ENCODE data around the gene LURAP1L.

Gene LURAP1L

GRCh38 chr9:12753931-12754330 is 20.9 kb upstream of the LURAP1L start:
- no CpG with 5 or more reads among the region's 3 CpGs for WGBS, 2 experiments (ENCODE audit: insufficient coverage in 2 of 2)
- Histone ChIP-seq H3K36me3 (ENCODE audit: control insufficient read depth, insufficient read depth, low read length) (no peaks in the 10 kb centered on the region), H3K9me3 (ENCODE audit: control insufficient read depth, low read length) (no peaks in the 10 kb centered on the region), H3K4me3 (ENCODE audit: extremely low read depth, insufficient read depth, low read length, poor library complexity, severe bottlenecking) (no peak overlapping the region), H3K27ac (ENCODE audit: low read depth, low read length, severe bottlenecking) (no peak overlapping the region), H3K4me1 (ENCODE audit: control insufficient read depth, insufficient read depth, low read length, poor library complexity, severe bottlenecking) (no peaks in the 10 kb centered on the region)

GRCh38 chr9:12759761-12760160 is 15.1 kb upstream of the LURAP1L start:
- Histone ChIP-seq H3K9me3 (ENCODE audit: control insufficient read depth, low read length) (no peaks in the 10 kb centered on the region), H3K4me3 (ENCODE audit: extremely low read depth, insufficient read depth, low read length, poor library complexity, severe bottlenecking) (no peak overlapping the region), H3K4me1 (ENCODE audit: control insufficient read depth, insufficient read depth, low read length, poor library complexity, severe bottlenecking) (peaks cover 3% of the 10 kb centered on the region), H3K36me3 (ENCODE audit: control insufficient read depth, insufficient read depth, low read length) (no peaks in the 10 kb centered on the region), H3K27ac (ENCODE audit: low read depth, low read length, severe bottlenecking) (no peak overlapping the region)
- WGBS, 2 experiments (ENCODE audit: insufficient coverage in 2 of 2): no CpG with 5 or more reads among the region's 1 CpG

GRCh38 chr9:12760758-12761157 is 14.1 kb upstream of the LURAP1L start:
- Histone ChIP-seq H3K27ac (ENCODE audit: low read depth, low read length, severe bottlenecking) (no peak overlapping the region), H3K9me3 (ENCODE audit: control insufficient read depth, low read length) (no peaks in the 10 kb centered on the region), H3K4me3 (ENCODE audit: extremely low read depth, insufficient read depth, low read length, poor library complexity, severe bottlenecking) (no peak overlapping the region), H3K4me1 (ENCODE audit: control insufficient read depth, insufficient read depth, low read length, poor library complexity, severe bottlenecking) (peaks cover 3% of the 10 kb centered on the region), H3K36me3 (ENCODE audit: control insufficient read depth, insufficient read depth, low read length) (no peaks in the 10 kb centered on the region)
- WGBS, 2 experiments (ENCODE audit: insufficient coverage in 2 of 2): no CpG with 5 or more reads among the region's 2 CpGs

GRCh38 chr9:12764150-12764549 is 10.7 kb upstream of the LURAP1L start:
- Histone ChIP-seq H3K9me3 (ENCODE audit: control insufficient read depth, low read length) (no peaks in the 10 kb centered on the region), H3K27ac (ENCODE audit: low read depth, low read length, severe bottlenecking) (no peak overlapping the region), H3K4me1 (ENCODE audit: control insufficient read depth, insufficient read depth, low read length, poor library complexity, severe bottlenecking) (peaks cover 3% of the 10 kb centered on the region), H3K4me3 (ENCODE audit: extremely low read depth, insufficient read depth, low read length, poor library complexity, severe bottlenecking) (no peak overlapping the region), H3K36me3 (ENCODE audit: control insufficient read depth, insufficient read depth, low read length) (no peaks in the 10 kb centered on the region)
- no CpG with 5 or more reads among the region's 1 CpG for WGBS, 2 experiments (ENCODE audit: insufficient coverage in 2 of 2)

- Histone ChIP-seq H3K4me1 (ENCODE audit: control insufficient read depth, insufficient read depth, low read length, poor library complexity, severe bottlenecking) (no peaks in the 10 kb centered on the region), H3K9me3 (ENCODE audit: control insufficient read depth, low read length) (no peaks in the 10 kb centered on the region), H3K27ac (ENCODE audit: low read depth, low read length, severe bottlenecking) (no peak overlapping the region), H3K4me3 (ENCODE audit: extremely low read depth, insufficient read depth, low read length, poor library complexity, severe bottlenecking) (no peak overlapping the region), H3K36me3 (ENCODE audit: control insufficient read depth, insufficient read depth, low read length) (no peaks in the 10 kb centered on the region)
- WGBS, 2 experiments (ENCODE audit: insufficient coverage in 2 of 2): no CpG with 5 or more reads among the region's 1 CpG
These were observed 9.6 kb upstream of the LURAP1L start for GRCh38 chr9:12765088-12765798.

GRCh38 chr9:12766357-12766756 is 8.5 kb upstream of the LURAP1L start:
- 56 to 60% methylated on average over 1 of the region's 1 CpG for WGBS, 2 experiments (ENCODE audit: insufficient coverage in 2 of 2)
- Histone ChIP-seq H3K4me3 (ENCODE audit: extremely low read depth, insufficient read depth, low read length, poor library complexity, severe bottlenecking) (no peak overlapping the region), H3K36me3 (ENCODE audit: control insufficient read depth, insufficient read depth, low read length) (no peaks in the 10 kb centered on the region), H3K4me1 (ENCODE audit: control insufficient read depth, insufficient read depth, low read length, poor library complexity, severe bottlenecking) (no peaks in the 10 kb centered on the region), H3K27ac (ENCODE audit: low read depth, low read length, severe bottlenecking) (no peak overlapping the region), H3K9me3 (ENCODE audit: control insufficient read depth, low read length) (no peaks in the 10 kb centered on the region)

- H3K36me3 ChIP-seq (ENCODE audit: control insufficient read depth, insufficient read depth, low read length): no peaks in the 10 kb centered on the region
- H3K9me3 ChIP-seq (ENCODE audit: control insufficient read depth, low read length): no peaks in the 10 kb centered on the region
- no peak overlapping the region for H3K27ac ChIP-seq (ENCODE audit: low read depth, low read length, severe bottlenecking)
- H3K4me3 ChIP-seq (ENCODE audit: extremely low read depth, insufficient read depth, low read length, poor library complexity, severe bottlenecking): no peak overlapping the region
- 76 to 95% methylated on average over 2 to 3 of the region's 4 CpGs for WGBS, 2 experiments (ENCODE audit: insufficient coverage in 2 of 2)
- peaks cover 13% of the 10 kb centered on the region for H3K4me1 ChIP-seq (ENCODE audit: control insufficient read depth, insufficient read depth, low read length, poor library complexity, severe bottlenecking)
These were observed 4.6 kb upstream of the LURAP1L start for GRCh38 chr9:12770261-12770660.

GRCh38 chr9:12771891-12772290 is 2.9 kb upstream of the LURAP1L start:
- Histone ChIP-seq H3K4me3 (ENCODE audit: extremely low read depth, insufficient read depth, low read length, poor library complexity, severe bottlenecking) (no peak overlapping the region), H3K36me3 (ENCODE audit: control insufficient read depth, insufficient read depth, low read length) (no peaks in the 10 kb centered on the region), H3K27ac (ENCODE audit: low read depth, low read length, severe bottlenecking) (no peak overlapping the region), H3K4me1 (ENCODE audit: control insufficient read depth, insufficient read depth, low read length, poor library complexity, severe bottlenecking) (peaks cover 14% of the 10 kb centered on the region), H3K9me3 (ENCODE audit: control insufficient read depth, low read length) (no peaks in the 10 kb centered on the region)
- WGBS, 2 experiments (ENCODE audit: insufficient coverage in 2 of 2): no CpG with 5 or more reads among the region's 3 CpGs

GRCh38 chr9:12773562-12773961 is 1.3 kb upstream of the LURAP1L start:
- WGBS, 2 experiments (ENCODE audit: insufficient coverage in 2 of 2): no CpG with 5 or more reads among the region's 2 CpGs
- Histone ChIP-seq H3K9me3 (ENCODE audit: control insufficient read depth, low read length) (no peaks in the 10 kb centered on the region), H3K27ac (ENCODE audit: low read depth, low read length, severe bottlenecking) (no peak overlapping the region), H3K36me3 (ENCODE audit: control insufficient read depth, insufficient read depth, low read length) (no peaks in the 10 kb centered on the region), H3K4me3 (ENCODE audit: extremely low read depth, insufficient read depth, low read length, poor library complexity, severe bottlenecking) (no peak overlapping the region), H3K4me1 (ENCODE audit: control insufficient read depth, insufficient read depth, low read length, poor library complexity, severe bottlenecking) (peaks cover 17% of the 10 kb centered on the region)

- WGBS, 2 experiments (ENCODE audit: insufficient coverage in 2 of 2): 0% methylated on average over 29 to 44 of the region's 50 CpGs
These were observed 1.1 kb downstream of the LURAP1L start for GRCh38 chr9:12775679-12776512.

More at GRCh38 chr9:12775679-12776512, 1.1 kb downstream of the LURAP1L start:
- Histone ChIP-seq H3K4me1 (ENCODE audit: control insufficient read depth, insufficient read depth, low read length, poor library complexity, severe bottlenecking) (peaks cover 17% of the 10 kb centered on the region), H3K36me3 (ENCODE audit: control insufficient read depth, insufficient read depth, low read length) (no peaks in the 10 kb centered on the region), H3K4me3 (ENCODE audit: extremely low read depth, insufficient read depth, low read length, poor library complexity, severe bottlenecking) (peak overlapping the region; percentile 62), H3K27ac (ENCODE audit: low read depth, low read length, severe bottlenecking) (peak overlapping the region; percentile 80), H3K9me3 (ENCODE audit: control insufficient read depth, low read length) (no peaks in the 10 kb centered on the region)

All from mesodermal cell (in vitro differentiated cells).